Suprapubic skin (tissue), 4 donors: Measurements from ENCODE around the gene RFC4. TPM values are rescaled to one million over a fixed set of nuclear protein-coding genes. Genes with fewer than 3 reads are reported as not detected.

ENCODE experiments used
- DNase-seq, 2 donors: peaks; one replicate each; pipeline ENCODE4 v3.0.0-alpha.2; 2019; ENCODE audit warnings: low spot score in 2 of 2
- H3K27ac ChIP-seq: fragments of 200-600 bp; sonication (generic); one replicate; pipeline ENCODE4 v1.5.1; 2019
- H3K27me3 ChIP-seq: fragments of 200-600 bp; sonication (generic); one replicate; pipeline ENCODE4 v1.5.1; 2019
- H3K36me3 ChIP-seq: fragments of 200-600 bp; sonication (generic); one replicate; pipeline ENCODE4 v1.5.1; 2019
- H3K4me1 ChIP-seq: fragments of 200-600 bp; sonication (generic); one replicate; pipeline ENCODE4 v1.5.1; 2019
- H3K4me3 ChIP-seq: fragments of 200-600 bp; sonication (generic); one replicate; pipeline ENCODE4 v1.5.1; 2019; ENCODE audit warnings: mild to moderate bottlenecking
- H3K9me3 ChIP-seq: fragments of 200-600 bp; sonication (generic); one replicate; pipeline ENCODE4 v1.5.1; 2019
- CTCF ChIP-seq, 2 donors: fragments of 200-600 bp in 1 of 2; fragments of 450-650 bp in 1 of 2; sonication (generic) in 1 of 2; IDR thresholded peaks; one replicate each; pipeline ENCODE4 v1.5.1; 2016 to 2019; ENCODE audit warnings: antibody characterized with exemption in 2 of 2, mild to moderate bottlenecking in 1 of 2, moderate library complexity in 1 of 2
- EP300 ChIP-seq: sonication (generic); formaldehyde crosslinking; IDR thresholded peaks from one replicate; pipeline ENCODE4 v1.6.1; 2017; ENCODE audit warnings: antibody characterized with exemption
- POLR2A ChIP-seq, 2 donors: fragments of 450-650 bp; IDR thresholded peaks; one replicate each; pipeline ENCODE4 v1.6.1; 2017; ENCODE audit warnings: antibody characterized with exemption in 2 of 2, mild to moderate bottlenecking in 2 of 2, moderate library complexity in 2 of 2
- POLR2AphosphoS5 ChIP-seq, 3 donors: sonication (generic); formaldehyde crosslinking; IDR thresholded peaks; one replicate each; pipeline ENCODE4 v1.6.1; 2017; ENCODE audit warnings: antibody characterized with exemption in 3 of 3
- WGBS: methylation state at CpG from one replicate; pipeline ENCODE4 v1.1.5; 2018; 5-methylcytosine and 5-hydroxymethylcytosine counted together
- total RNA-seq, 4 donors: library from RNA; depleted of rRNA; stranded (reverse); fragments of >200 nt; gene quantifications; one replicate each; pipeline ENCODE4 v1.1.0, GENCODE V29; 2016

Gene RFC4
- total RNA-seq, 4 donors from 2014 or later = 9.6 to 22.3 (median 15.8) TPM

- Histone ChIP-seq H3K36me3 (peaks cover 81% of the 10 kb centered on the region), H3K4me3 (no peak overlapping the region), H3K9me3 (no peaks in the 10 kb centered on the region), H3K27me3 (no peaks in the 10 kb centered on the region), H3K27ac (no peak overlapping the region), H3K4me1 (peaks cover 44% of the 10 kb centered on the region)
- no peak for DNase-seq
- 48% methylated on average over 13 of the region's 13 CpGs for WGBS
- TF ChIP-seq POLR2AphosphoS5 (IDR thresholded peaks at IDR 0.05) (no peak), POLR2A (IDR thresholded peaks at IDR 0.05) (no peak), EP300 (no peak), CTCF (IDR thresholded peaks at IDR 0.05) (no peak)
These were observed 17.6 kb downstream of the RFC4 start for GRCh38 chr3:186788482-186789370.

GRCh38 chr3:186787642-186788481, 18.4 kb downstream of the RFC4 start:
- Histone ChIP-seq H3K36me3 (peaks cover 76% of the 10 kb centered on the region), H3K4me1 (peaks cover 44% of the 10 kb centered on the region), H3K27ac (no peak overlapping the region), H3K27me3 (no peaks in the 10 kb centered on the region), H3K9me3 (no peaks in the 10 kb centered on the region), H3K4me3 (peak overlapping the region; percentile 74)
- WGBS = 77% methylated on average over 15 of the region's 15 CpGs
- TF ChIP-seq POLR2A (IDR thresholded peaks at IDR 0.05) (no peak), POLR2AphosphoS5 (IDR thresholded peaks at IDR 0.05) (no peak), EP300 (no peak)
- DNase-seq = no peak

GRCh38 chr3:186786922-186787321, 19.4 kb downstream of the RFC4 start:
- Histone ChIP-seq H3K4me3 (peak overlapping the region; percentile 74), H3K27me3 (no peaks in the 10 kb centered on the region), H3K9me3 (no peaks in the 10 kb centered on the region), H3K36me3 (peaks cover 68% of the 10 kb centered on the region), H3K27ac (no peak overlapping the region), H3K4me1 (peaks cover 48% of the 10 kb centered on the region)
- TF ChIP-seq POLR2A (IDR thresholded peaks at IDR 0.05) (no peak), POLR2AphosphoS5 (IDR thresholded peaks at IDR 0.05) (no peak), EP300 (no peak), CTCF (IDR thresholded peaks at IDR 0.05) (no peak)
- 69% methylated on average over 3 of the region's 3 CpGs for WGBS
- DNase-seq = no peak

- 18% methylated on average over 7 of the region's 7 CpGs for WGBS
- DNase-seq = no peak
- Histone ChIP-seq H3K4me1 (peaks cover 48% of the 10 kb centered on the region), H3K27me3 (no peaks in the 10 kb centered on the region), H3K4me3 (peak overlapping the region; percentile 74), H3K9me3 (no peaks in the 10 kb centered on the region), H3K27ac (no peak overlapping the region), H3K36me3 (peaks cover 58% of the 10 kb centered on the region)
- TF ChIP-seq POLR2AphosphoS5 (IDR thresholded peaks at IDR 0.05) (no peak), CTCF (IDR thresholded peaks at IDR 0.05) (no peak), POLR2A (IDR thresholded peaks at IDR 0.05) (no peak), EP300 (no peak)
These were observed 20.7 kb downstream of the RFC4 start for GRCh38 chr3:186785495-186786018.

GRCh38 chr3:186784820-186785494, 21.3 kb downstream of the RFC4 start:
- DNase-seq = no peak
- H3K9me3 ChIP-seq = no peaks in the 10 kb centered on the region
- TF ChIP-seq POLR2AphosphoS5 (IDR thresholded peaks at IDR 0.05) (no peak), POLR2A (IDR thresholded peaks at IDR 0.05) (no peak), EP300 (no peak), CTCF (IDR thresholded peaks at IDR 0.05) (no peak)
- WGBS = 14% methylated on average over 7 of the region's 7 CpGs
- peaks cover 52% of the 10 kb centered on the region for H3K36me3 ChIP-seq
- H3K27me3 ChIP-seq = no peaks in the 10 kb centered on the region
- H3K4me3 ChIP-seq = peak overlapping the region; percentile 74
- peaks cover 48% of the 10 kb centered on the region for H3K4me1 ChIP-seq
- H3K27ac ChIP-seq = no peak overlapping the region
